HL-60 (cell line): ENCODE data around the gene TSPYL6.

ENCODE experiments used
- DNase-seq, 2 experiments: peaks; one replicate each; pipeline ENCODE4 v3.0.0-alpha.2; 2010 to 2020; ENCODE audit warnings: low read depth in 1 of 2, low spot score in 1 of 2
- H3K27ac ChIP-seq: fragments of 250-450 bp; sonication (Bioruptor Pico); replicated peaks from 2 replicates; pipeline ENCODE4 v1.5.1; 2020; ENCODE audit warnings: mild to moderate bottlenecking, moderate library complexity
- H3K27me3 ChIP-seq: fragments of 250-450 bp; sonication (Bioruptor Pico); 2 replicates; pipeline ENCODE4 v1.5.1; 2021; ENCODE audit warnings: mild to moderate bottlenecking, moderate library complexity; ENCODE audit not compliant: insufficient read depth, poor library complexity, severe bottlenecking
- H3K4me3 ChIP-seq: replicated peaks from 2 replicates; pipeline ENCODE4 v1.5.1; 2011; ENCODE audit warnings: mild to moderate bottlenecking, control low read depth, low read length; ENCODE audit not compliant: insufficient read depth
- CTCF ChIP-seq: IDR thresholded peaks from one replicate; pipeline ENCODE4 v1.5.1; 2011; ENCODE audit warnings: low read length, control low read depth, inconsistent platforms; ENCODE audit not compliant: insufficient read depth
- GABPA ChIP-seq: IDR thresholded peaks from 2 replicates; pipeline ENCODE4 v1.6.1; 2012; ENCODE audit warnings: low read depth
- POLR2AphosphoS5 ChIP-seq: IDR thresholded peaks from 2 replicates; pipeline ENCODE4 v1.6.1; 2012; ENCODE audit warnings: low read depth
- REST ChIP-seq: IDR thresholded peaks from 2 replicates; pipeline ENCODE4 v1.6.1; 2012; ENCODE audit warnings: low read depth; ENCODE audit not compliant: insufficient replicate concordance
- SPI1 ChIP-seq: IDR thresholded peaks from 2 replicates; pipeline ENCODE4 v1.6.1; 2012; ENCODE audit warnings: low read depth, mild to moderate bottlenecking, borderline replicate concordance

TSPYL6 gene

GRCh38 chr2:54274781-54275242, 18.8 kb upstream of the TSPYL6 start:
- no peak for TF ChIP-seq REST
- TF ChIP-seq SPI1 = no peak
- no peak for TF ChIP-seq CTCF
- no peak for TF ChIP-seq POLR2AphosphoS5
- TF ChIP-seq GABPA = no peak
- no peak for DNase-seq
- Histone ChIP-seq H3K27ac (no peak overlapping the region), H3K4me3 (no peak overlapping the region), H3K27me3 (no peaks in the 10 kb centered on the region)

GRCh38 chr2:54271843-54272627, 16.0 kb upstream of the TSPYL6 start:
- H3K27ac ChIP-seq = no peak overlapping the region
- no peaks in the 10 kb centered on the region for H3K27me3 ChIP-seq
- no peak overlapping the region for H3K4me3 ChIP-seq
- DNase-seq = peak in 1 of 2 experiments; percentile 44
- TF ChIP-seq GABPA (no peak), CTCF (no peak), SPI1 (peak; percentile 95), POLR2AphosphoS5 (no peak), REST (no peak)

- DNase-seq = no peak
Measured at GRCh38 chr2:54271189-54271588, 15.2 kb upstream of the TSPYL6 start.

More at GRCh38 chr2:54271189-54271588, 15.2 kb upstream of the TSPYL6 start:
- no peak overlapping the region for H3K27ac ChIP-seq
- H3K27me3 ChIP-seq = no peaks in the 10 kb centered on the region
- no peak overlapping the region for H3K4me3 ChIP-seq
- TF ChIP-seq GABPA = no peak
- TF ChIP-seq POLR2AphosphoS5 = no peak
- TF ChIP-seq CTCF = no peak
- no peak for TF ChIP-seq SPI1
- no peak for TF ChIP-seq REST
